NCI-H146 (cell line): ENCODE measurements around the gene RBPMS2.
A peak's percentile ranks its signal among the peaks of the same experiment; 100 is the strongest.
"Not testable (repeated sequence)": the region's sequence is repeated elsewhere in the genome, so short reads cannot be mapped to it uniquely, and the experiment has no call there.

Experiments used
- DNase-seq: peaks from one replicate; lab custom pipeline; 2025; lab: John Stamatoyannopoulos, UW

Gene RBPMS2

DNA sequence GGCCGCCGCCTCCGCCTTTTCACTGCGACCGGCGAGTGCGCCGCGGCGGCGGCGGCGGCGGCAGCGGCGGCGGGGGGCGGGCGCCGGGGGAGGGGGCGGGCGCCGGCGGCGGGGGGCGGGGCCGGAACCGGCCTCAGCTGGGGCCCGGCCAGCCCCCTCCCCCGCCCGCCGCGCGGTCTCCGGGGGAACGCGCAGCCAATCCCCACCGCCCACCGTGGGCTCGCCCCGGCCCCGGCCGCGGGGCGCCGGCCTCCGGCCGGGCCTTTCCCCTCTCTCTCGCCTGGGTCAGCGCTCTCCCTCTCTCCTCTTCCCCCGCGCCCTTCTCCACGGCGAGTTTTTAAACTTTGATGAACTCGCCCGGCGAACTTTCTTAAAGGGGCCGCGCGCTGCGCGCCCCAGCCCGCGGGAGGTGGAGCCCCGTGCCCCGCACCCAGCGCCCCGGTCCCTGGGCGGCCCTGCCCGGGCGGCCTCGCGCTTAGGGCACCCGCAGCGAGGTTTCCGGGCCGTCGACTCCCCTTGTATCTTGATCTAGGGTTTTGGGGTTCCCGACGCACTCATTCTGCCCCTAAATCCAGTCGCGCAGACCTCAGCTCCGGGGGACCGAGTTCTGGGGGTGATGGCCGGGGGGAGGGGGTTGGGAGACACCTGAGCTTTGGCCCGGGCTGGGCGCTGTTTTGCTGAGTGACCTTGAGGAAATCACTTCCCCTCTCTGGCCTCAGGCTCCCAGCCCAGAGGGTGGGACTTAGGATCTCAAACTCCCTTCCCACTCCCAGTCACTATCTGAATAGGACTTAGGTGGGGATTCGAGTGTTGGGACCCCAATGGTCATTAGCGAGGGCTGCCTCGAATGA, at the start of gene RBPMS2:
RBPMS2 (minus strand) TSS at position 39 of the 851 bp plus-strand sequence. CDS start 270 bp downstream, outside the sequence.
- DNase-seq, result no peak

DNA sequence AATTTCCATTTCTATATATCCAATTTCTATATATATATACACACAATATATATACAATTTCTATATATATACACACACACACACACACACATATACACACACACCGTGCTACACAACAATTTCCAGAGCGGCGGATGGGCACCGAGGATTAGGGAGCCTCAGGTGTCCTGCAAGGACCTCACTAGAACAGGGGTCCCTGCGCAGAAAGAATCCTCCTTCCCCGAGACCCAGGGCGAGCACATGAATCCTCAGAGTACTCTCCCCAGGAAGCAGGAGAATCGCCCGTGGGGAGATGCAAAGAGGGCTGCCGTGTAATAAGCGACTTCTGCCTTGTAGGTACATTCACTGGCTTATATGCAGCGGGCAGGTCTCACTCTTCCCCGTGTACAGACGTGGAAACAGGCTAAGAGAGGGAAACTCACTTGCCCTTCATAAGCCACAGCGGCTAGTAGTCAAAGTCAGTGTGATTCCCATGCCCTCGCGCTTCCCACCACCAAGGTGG, 49.6 kb upstream of the RBPMS2 start:
- DNase-seq, result peak; percentile 17

DNA sequence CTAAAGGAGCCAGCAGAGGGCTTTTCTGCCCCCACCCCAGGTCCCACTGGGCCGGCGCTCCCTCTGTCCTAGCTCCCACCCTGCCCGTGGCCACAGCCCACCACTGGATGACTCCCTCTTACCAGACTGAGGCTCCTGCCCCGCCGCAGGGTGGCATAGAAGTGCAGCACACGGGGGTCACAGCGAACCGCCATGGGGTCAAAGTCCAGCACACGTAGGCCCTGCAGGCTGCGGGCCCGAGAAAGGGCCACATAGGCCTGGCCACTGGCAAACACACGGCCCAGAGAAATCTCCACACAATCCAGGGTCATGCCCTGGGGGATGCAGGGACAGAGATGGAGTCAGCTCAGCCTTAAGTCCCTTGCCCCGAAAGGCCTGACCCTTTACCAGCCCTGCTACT, 41.1 kb upstream of the RBPMS2 start:
- DNase-seq, result no peak

DNA sequence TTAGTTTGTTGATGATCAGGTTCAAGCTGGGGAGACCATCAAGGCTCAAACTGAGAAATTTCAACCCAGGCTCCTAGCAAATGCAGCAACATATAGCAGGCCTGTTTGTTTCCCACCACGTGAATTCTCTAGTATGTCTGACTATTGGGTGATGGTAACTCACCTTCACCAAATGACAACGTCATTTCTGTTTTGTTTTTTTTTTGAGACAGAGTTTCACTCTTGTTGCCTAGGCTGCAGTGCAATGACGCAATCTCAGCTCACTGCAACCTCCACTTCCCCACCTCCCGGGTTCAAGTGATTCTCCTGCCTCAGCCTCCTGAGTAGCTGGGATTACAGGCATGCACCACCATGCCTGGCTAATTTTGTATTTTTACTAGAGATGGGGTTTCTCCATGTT, 39.6 kb upstream of the RBPMS2 start:
- not testable (repeated sequence) for DNase-seq

DNA sequence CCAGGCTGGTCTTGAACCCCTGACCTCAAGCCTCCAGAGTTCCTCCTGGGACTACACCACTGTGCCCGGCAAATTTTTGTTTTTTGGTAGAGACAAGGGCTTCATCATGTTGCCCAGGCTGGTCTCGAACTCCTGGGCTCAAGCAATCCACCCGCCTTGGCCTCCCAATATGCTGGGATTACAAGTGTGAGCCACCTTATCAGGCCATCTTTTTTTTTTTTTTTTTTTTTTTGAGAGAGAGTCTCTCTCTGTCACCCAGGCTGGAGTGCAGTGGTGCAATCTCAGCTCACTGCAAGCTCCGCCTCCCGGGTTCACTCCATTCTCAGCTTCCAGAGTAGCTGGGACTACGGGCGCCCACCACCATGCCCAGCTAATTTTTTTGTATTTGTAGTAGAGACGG, 38.9 kb upstream of the RBPMS2 start:
- DNase-seq, result not testable (repeated sequence)

DNA sequence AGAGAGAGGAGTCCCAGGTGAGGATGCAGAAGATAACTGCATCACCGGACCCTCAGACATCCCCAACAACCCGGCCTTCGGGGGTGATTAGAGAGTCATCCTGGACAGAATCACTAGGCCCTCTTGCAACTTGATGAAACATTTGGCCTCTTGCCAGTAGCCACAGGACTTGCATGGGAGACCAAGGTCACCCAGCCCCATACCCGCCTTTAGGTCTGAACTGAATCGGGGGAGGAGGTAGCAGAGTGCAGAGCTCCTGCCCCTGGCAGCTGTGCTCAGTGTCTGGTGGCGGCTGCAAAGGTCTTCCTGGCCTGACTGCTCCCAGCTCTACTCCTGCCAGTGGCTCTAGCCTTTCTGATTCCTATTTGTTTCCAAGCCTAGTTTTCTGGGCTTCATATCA, 37.7 kb upstream of the RBPMS2 start:
- no peak for DNase-seq

DNA sequence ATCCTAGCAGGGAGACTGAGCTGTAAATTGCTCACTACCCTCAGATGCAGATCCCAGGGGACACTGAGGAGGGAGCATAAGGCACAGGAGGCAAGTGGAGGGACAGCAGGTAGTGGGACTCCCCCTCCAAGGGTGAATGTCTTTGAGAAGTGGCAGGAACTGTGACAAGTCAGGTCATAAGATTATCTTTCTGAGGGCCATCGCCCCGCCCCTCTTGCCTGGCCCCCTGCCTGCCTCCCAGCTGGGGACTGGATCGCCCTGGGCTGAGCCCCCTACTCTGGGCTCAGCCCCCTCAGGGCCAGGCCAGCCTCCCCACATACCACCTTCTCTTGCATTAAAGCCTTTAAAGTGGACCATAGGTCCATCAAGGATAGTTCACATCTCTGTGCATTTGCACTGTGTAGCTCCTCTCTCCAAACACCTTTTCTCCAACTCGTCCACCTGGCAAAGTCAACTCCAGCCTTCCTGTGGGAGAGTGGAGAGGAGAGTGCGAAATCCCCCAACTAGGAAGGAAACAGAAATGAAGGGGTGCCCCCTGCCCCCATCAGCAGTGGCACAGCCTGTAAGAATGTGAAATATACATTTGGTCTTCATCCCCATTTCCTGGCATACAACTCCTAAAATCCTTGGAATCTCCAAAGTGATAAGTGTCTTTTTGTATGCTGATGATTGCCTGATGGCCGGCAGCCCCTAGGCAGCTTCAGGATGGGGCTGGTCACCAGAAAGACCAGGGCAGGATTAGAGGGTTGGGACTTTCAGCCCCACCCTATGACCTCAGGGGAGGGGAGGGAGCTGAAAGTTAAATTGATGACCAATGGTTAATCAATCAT, 35.3 kb upstream of the RBPMS2 start:
- no peak for DNase-seq

DNA sequence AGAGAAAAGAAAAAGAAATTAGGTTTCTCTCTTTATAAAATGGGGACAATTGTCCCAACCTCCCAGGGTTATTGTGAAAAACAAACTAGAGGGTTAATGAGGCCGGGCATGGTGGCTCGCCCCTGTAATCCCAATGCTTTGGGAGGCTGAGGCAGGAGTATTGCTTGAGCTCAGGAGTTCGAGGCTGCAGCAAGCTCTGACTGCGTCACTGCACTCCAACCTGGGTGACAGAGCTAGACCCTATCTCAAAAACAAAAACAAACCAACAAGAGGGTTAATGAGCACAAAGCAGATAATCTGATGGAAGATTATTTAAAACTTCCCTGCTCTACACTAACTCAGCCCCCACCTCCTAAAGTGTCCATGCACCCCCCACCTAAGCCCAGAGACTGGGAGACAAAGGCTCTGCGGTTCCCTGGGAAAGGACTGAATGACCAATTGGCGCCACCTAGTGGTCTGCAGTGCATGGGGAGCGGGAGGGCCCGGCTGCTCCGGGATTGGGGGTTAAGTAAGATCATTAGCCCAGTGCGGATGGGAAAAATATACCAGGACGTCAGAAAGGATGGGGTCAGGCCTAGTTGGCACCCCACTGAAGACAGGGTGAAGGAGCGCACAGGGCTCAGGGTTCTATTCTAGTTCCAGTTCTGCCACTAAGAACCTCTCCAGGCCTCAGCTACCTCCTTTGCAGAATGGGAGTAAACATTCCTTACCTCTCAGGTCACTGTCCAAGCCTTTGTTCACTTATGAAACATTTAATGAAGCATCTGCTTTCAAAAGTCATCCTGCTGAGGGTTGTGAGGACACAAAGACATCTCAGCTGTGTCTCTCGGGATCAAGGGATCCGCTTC, 34.5 kb upstream of the RBPMS2 start:
- DNase-seq, result peak; percentile 55

DNA sequence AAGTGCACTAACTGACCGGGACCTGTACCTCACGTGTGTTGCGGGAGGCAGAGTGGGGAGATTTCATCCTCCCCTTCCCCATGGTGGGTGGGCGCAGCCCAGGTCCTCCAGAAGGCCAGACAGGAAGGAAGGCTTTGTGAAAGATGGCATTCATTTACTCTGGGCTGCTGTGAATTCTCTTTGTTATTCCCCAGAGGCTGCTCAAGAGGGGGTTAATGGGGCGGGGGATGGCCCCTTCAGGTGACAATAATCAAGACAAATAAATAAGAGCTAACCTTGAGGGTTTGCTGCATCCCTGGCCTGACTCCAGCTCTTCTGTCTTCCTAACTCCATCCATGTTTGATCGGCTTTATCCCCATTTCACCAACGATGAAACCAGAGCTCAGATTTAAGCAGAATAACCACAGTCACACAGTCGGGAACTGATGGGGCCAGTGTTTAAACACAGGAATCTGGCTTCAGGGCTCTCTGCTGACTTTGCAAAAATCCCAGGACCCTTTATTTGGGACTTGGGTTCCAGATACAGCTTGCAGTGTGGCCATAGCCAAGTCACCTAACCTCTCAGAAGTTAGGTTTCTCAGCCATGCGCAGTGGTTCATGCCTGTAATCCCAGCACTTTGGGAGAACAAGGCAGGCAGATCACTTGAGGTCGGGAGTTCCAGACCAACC, 33.5 kb upstream of the RBPMS2 start:
- DNase-seq, result no peak

DNA sequence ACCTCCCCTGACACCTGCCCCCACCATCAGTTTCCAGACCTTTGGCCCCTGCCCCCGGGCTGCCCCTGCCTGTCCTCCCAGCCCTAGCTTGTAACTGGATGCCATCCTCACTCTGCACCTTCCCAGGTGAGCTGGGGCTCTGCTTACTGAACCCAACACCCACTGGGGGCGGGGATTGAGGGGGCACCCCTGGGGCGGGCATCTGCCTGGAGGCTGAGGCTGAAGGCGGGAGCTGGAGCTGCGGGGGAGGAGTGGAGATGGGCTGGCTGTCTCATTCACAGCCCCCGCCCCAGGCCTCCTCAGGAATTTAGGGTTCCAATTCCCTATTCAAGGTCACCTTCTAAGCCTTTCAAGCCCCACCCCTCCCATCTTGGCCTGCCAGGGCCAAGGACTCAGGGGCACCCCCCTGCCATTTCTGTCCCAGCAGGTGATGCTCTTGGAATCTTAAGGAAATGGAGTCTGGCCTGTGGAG, 32.4 kb upstream of the RBPMS2 start:
- DNase-seq, result no peak

DNA sequence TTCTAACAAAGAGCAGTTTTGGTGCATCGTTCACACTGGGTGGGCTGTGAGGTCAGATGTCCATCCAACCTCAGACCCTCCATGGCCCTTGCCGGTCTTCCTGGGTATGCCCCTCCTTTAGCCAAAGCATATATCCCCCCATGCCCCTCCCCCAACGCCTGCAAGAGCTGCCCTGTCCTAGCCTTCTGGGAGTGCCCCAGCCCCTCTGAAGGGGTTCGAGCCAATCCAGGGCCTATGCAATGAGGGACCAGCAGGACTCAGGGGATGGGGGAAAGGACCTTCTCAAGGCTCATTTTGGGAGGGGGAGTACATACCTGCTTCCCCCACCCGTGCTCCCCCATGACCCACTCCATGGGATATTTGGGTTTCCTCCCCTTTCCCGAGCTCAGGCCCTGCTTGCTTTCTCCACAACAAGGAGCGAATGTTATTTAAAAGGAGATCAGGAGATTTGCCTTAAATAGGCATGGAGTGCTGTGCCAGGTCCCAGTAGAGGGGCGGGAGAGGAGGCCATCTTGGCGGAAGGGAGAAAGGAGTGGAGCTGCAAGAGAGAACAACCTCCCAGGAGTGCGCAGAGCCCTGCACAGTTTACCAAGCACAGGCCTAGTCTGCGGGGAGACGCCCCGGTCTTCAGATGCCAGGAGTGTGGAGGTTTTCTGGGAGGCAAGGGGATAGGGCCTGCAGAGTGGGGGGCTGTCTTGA, 31.8 kb upstream of the RBPMS2 start:
- DNase-seq, result no peak

DNA sequence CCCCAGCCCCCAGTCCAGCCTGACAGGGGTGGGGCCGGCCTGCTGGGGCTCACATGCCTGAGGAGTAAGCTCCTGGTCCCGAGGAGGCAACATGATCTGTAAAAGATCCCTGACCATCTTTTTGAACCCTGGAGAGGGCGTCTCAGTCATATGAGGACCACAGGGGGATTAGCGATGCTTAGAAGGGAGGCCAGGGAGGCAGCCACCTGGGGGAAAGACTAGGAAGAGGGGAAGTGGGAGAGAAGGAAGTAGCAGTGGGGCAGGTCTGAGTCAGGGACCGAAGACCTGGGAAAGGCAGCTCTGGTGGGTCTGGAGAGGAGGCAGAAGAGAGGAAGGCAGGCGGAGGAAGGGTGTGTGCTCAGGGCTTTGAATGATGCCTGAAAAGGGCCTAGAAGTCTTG, 31.1 kb upstream of the RBPMS2 start:
- no peak for DNase-seq

DNA sequence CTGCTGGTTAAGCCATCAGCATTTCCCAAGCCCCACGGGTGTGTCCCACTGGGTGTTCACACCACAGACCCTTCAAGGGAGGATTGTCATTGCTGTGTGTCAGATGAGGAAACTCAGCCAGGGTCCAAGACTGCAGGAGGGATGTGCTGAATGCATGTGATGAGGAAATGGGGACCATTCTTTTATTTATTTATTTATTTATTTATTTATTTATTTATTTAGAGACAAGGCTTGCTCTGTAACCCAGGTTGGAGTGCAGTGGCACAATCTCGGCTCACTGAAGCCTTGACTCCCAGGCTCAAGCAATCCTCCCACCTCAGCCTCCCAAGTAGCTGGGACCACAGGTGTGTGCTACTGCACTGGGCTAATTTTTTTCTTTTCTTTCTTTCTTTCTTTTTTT, 29.2 kb upstream of the RBPMS2 start:
- no peak for DNase-seq

DNA sequence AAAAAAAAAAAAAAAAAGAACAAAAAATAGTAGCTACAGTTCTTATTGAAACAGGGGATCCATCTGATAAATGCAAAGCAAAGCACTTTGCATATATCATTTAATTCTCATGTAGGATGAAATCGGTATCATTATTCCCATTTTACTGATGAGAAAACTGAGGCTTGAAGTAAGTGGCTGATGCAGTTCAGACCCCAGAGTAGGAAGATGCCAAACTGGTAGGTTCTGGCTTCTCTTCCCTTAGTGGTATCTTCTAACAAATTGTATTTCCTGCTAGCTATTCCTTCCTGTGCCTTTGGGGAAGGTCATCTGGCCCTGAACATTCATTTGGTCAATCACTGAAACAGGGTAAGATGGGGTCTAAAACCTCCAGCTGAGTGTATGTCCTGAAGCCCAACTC, 28.1 kb upstream of the RBPMS2 start:
- no peak for DNase-seq

DNA sequence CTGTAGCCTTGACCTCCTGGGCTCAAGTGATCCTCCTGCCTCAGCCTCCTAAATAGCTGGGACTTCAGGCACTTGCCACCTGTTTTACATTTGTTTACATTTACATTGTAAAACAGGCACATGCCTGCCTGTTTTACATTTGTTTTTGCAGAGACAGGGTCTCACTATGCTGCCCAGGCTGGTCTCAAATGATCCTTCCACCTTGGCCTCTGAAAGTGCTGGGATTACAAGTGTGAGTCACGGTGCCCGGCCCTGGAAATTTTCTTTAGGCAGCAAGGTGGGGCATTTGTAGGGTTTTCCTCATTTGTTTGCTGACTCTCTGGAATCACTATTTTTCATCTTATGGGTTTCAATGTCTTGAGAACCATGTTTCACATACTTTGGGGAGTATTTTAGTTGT, 25.1 kb upstream of the RBPMS2 start:
- no peak for DNase-seq

DNA sequence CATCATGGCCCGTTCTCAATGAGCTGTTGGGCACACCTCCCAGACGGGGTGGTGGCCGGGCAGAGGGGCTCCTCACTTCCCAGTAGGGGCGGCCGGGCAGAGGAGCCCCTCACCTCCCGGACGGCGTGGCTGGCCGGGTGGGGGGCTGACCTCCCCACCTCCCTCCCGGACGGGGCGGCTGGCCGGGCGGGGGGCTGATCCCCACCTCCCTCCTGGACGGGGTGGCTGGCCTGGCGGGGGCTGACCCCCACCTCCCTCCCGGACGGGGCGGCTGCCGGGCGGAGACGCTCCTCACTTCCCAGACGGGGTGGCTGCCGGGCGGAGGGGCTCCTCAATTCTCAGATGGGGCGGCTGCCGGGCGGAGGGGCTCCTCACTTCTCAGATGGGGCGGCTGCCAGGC, 23.5 kb upstream of the RBPMS2 start:
- DNase-seq, result not testable (repeated sequence)

DNA sequence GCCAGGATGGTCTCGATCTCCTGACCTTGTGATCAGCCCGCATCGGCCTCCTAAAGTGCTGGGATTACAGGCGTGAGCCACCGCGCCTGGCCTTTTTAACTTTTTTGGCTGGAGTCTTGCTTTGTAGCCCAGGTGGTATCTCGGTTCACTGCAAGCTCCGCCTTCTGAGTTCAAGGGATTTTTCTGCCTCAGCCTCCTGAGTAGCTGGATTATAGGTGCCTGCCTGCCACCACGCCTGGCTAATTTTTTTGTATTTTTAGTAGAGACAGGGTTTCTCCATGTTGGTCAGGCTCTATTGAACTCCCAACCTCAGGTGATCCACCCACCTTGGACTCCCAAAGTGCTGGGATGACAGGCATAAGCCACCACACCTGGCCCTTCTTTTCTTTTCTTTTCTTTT, 20.5 kb upstream of the RBPMS2 start:
- DNase-seq, result not testable (repeated sequence)

DNA sequence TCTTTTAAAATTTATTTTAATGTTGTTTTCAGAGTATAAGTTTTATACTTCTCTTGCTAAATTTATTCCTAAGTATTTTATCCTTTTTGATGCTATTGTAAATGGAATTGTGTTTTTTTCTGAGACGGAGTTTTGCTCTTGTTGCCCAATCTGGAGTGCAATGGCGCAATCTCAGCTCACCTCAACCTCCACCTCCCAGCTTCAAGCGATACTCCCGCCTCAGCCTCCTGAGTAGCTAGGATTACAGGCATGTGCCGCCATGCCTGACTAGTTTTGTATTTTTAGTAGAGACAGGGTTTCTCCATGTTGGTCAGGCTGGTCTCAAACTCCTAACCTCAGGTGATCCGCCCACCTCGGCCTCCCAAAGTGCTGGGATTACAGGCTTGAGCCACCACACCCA, 19.9 kb upstream of the RBPMS2 start:
- DNase-seq, result not testable (repeated sequence)

DNA sequence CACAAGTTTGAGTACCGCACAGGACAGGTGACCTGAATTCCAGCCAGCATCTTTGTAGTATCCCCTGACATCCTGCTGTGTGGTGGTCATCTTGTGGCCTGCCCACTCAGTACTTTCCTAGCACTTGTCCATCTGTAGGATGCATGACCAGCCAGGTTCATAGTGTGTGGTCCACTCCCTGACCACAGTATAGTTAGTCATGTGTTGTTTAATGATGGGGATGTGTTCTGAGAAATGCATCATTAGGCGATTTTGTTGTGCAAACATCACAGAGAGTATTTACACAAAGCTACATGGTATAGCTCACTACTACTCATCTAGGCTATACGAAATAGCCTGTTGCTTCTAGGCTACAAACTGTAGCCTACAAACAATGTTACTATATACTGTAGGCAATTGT, 16.9 kb upstream of the RBPMS2 start:
- no peak for DNase-seq

DNA sequence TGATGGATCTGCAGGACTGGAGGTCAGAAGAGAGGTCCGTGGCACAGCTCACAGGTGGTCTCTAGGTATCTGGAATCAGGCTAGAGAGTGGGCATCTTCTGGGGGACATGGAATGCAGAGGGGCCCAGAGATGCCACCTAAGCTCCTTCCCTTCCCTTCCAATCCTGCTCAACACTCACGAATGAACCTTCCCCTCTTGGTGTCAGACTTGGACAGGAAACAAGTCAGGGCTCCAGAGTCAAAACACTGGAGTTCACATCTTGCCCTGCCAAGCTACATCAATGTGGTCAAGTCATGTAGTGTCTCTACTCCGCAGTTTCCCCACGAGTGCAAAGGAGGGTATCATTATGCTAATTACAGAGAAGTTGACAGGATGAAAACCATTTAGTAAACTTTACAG, 16.0 kb upstream of the RBPMS2 start:
- DNase-seq, result no peak

DNA sequence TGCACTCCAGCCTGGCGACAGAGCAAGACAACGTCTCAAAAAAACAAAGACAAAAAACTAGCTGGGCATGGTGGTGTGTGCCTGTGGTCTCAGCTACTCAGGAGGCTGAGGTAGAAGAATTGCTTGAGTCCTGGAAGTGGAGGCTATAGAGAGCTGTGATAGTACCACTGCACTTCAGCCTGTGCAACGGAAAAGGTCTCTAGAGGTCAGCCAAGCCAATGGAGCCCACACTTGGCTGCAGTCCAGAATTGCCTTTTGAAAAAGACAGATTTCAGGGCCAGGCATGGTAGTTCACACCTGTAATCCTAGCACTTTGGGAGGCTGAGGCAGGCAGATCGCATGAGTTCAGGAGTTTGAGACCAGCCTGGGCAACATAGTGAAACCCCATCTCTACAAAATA, 8.4 kb upstream of the RBPMS2 start:
- no peak for DNase-seq
